ENCODE measurements around the gene PEX13. TPM values are rescaled to one million over a fixed set of nuclear protein-coding genes. Genes with fewer than 3 reads are reported as not detected.

The PEX13 gene
- total RNA-seq, 1 donor from 2014 or later: 12.8 TPM

Other genes starting within 250 kb of the PEX13 start
- 5.3 TPM for gene REL, start 136.1 kb upstream of the PEX13 start, total RNA-seq
- 1.4 TPM for gene PUS10, start 535 bp downstream of the PEX13 start, total RNA-seq
- 10.7 TPM for gene SANBR, start 48.2 kb downstream of the PEX13 start, total RNA-seq
- gene C2orf74, start 144.5 kb downstream of the PEX13 start, total RNA-seq: 7.2 TPM

Measured in ascending aorta (tissue), 1 donor.